DMS 273 (cell line): ENCODE data around the gene PARD3.
"Not testable (repeated sequence)": the region's sequence is repeated elsewhere in the genome, so short reads cannot be mapped to it uniquely, and the experiment has no call there.

Source experiments
- DNase-seq: peaks from one replicate; lab custom pipeline; 2025; ENCODE audit not compliant: unreplicated experiment; lab: John Stamatoyannopoulos, UW

Gene PARD3

DNA sequence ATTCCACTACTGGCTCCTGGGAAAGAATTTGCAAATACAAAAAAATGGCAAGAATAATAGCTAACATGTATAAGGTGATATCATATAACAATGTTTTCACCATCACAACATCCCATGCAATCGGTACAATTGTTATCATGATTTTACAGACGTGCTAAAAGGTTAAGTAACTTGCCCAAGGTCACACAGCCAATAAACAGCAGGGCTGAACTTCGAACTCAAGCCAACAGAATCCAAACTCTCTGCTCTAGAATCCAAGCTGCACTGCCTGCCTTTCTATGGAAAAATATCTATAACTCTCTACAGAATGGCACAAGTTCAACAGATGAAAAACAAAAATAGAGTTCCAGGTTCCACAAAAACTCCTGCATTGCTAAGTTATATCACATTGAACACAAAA, 160.9 kb downstream of the PARD3 start:
- DNase-seq, result no peak

DNA sequence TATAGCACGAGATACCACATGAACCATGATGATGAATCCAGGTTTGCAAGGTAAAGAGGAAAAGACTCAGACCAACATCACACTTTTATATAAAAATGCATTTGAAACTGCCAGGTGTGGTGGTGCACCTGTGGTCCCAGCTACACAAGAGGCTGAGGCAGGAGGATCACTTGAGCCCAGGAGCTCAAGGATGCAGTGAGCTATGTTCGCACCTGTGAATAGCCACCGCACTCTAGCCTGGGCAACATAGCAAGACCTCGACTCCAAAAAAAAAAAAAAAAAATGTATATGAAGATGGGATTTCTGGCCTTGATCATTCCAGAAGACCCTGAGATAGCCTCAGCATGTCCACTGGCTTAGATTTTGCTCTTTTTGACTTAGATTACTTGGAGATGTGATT, 161.6 kb downstream of the PARD3 start:
- no peak for DNase-seq

DNA sequence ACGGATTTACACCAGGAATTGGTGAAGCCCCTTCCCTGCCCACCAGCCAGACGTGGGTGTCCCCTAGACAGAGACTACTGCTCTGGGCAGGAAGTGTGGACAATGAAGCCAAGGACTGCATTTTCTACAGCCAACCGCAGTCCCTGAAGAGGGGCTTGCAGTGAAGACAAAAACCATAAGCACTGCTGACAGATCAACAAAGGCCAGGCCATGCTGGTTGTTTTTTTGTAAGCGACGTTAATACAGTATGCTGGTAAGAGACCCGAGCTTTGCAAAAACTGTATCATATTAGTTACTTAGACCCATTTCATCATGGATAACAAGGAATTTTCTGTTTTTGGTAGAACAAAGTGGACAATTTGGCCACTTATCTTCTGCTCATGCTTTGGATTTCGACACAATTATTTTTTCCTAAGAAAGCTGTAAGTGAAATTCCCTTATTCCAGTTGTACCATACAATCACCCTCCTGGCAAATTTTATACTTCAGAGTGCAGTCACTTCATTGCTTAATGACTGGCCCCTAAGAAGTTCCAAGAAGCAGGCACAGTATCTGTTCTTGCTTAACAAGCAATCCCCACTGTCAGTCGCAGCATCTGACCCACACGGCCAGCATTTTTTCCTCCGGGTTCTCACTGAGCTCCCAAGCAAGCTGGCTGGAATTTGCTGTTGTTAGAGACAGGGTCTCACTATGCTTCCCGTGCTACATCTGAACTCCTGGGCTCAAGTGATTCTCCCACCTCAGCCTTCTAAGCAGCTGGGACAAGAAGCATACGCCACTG, 163.5 kb downstream of the PARD3 start:
- no peak for DNase-seq

DNA sequence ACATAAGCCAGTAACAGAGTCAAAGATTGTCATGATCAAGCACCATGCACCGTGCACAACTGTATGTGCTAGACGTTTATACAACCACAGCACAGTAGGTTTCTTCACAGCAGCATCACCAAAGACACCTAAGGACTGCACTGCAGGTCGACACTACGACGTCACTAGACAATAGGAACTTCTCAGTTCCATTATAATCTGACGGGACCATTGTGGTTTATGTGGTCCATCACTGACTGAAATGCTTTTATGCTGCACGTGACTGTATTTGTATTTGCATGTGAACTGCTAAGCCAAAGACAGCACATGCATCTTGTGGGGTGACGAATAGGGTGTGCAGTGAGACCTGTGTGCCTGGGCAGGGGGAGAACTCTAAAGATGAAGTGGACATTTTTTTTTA, 164.9 kb downstream of the PARD3 start:
- no peak for DNase-seq

DNA sequence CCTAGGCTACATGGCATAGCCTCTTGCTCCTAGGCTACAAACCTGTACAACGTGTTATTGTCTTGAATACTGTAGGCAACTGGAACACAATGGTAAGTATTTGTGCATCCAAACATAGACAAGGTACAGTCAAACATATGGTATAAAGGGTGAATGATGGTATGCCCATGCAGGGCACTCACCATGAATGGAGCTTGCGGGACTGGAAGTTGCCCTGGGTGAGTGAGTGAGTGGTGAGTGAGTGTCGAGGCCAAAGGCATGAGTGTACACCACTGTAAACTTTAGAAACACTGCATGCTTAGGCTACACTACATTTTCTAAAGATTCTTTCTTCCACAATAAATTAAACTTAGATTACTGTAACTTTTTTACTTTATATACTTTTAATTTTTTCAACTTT, 165.7 kb downstream of the PARD3 start:
- no peak for DNase-seq

DNA sequence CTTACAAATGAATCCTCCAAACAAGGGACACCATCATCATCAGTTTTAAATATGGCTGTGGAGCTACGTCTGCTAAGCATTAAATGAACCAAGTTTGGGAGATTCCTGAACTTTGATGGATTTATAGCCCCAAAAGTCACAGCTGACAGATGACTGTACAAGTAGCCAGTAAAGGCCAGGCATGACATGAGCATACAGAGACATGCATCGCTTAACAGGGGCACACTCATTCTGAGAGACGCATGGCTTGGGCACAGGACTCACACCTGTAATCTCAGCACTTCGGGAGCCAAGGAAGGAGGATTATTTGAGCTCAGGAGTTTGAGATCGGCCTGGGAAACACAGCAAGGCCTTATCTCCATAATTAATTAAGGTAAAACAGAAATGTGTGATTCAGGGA, 166.2 kb downstream of the PARD3 start:
- DNase-seq, result no peak

DNA sequence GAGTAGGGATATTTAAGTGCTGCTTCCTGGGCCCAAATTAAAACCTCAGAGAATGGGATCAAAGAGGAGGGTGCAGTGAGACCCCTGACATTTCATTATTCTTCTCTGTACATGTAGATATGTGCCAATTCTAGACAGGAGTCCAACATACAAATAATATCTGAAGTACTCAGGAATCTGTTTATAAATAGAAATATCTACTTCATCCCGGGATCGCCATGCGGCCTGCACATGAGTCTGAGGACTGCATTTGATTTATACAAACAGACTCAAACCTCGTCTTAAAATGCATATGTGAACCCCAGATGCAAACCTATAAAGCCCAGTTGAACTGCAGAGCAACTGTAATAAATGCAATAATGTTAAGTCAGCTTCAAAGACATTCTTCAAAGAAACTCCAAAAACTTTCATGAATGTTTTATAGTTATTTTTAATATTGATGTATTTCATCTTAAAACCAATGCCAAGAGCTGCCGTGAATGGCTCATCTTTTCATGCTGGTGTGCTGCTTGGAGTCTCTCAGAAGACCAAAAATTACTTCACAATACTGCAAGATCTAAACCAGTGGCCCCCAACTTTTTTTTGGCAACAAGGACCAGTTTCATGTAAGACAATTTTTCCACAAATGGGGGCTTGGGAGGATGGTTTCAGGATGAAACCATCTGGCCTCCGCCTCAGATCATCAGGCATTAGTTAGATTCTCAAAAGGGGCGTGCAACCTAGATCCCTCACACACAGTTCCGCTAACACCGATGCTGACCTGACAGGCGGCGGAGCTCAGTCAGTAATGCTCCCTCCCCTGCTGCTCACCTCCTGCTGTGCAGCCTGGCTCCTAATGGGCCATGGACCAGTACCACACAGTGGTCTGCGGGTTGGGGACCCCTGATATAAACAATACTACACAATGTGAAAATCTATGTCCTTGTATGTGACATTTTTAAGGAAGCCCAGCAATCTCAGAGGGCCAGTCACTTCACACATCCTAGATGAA, 166.9 kb downstream of the PARD3 start:
- DNase-seq, result no peak

DNA sequence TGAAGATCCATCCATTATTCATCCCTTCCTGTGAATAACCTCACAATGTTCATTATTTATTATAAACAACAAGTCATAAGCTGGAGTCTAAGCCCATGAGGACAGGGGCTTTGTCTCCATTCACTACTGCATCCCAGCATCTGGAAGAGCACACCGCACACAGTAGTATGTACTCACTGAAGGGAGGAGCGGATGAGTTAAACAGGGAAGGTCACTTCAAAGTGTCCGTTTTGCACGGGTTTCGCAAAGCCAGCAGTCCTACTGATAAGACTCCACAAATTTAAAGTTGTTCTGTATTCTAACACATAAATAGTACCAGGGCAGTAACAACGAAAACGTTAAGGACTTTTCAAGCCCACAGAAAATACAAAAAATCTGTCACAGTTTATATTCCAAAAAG, 167.9 kb downstream of the PARD3 start:
- DNase-seq, result no peak

DNA sequence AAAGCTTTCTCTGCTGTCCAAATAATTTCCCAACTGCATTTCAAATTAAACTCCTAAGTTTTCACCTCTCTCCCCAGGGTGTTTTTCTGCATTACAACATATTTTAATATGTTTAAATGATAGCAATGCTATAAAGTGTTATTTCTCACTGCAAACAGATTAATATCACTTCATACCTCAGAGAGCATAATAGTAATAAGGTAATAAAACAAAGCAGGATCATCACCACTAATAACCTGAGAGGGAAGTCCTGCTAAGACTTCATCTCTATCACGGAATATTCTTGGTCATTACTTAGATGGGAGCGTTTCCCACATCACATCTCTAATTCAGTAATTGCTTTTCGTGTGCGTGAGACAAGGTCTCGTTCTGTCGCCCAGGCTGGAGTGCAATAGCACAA, 168.8 kb downstream of the PARD3 start:
- DNase-seq, result no peak

DNA sequence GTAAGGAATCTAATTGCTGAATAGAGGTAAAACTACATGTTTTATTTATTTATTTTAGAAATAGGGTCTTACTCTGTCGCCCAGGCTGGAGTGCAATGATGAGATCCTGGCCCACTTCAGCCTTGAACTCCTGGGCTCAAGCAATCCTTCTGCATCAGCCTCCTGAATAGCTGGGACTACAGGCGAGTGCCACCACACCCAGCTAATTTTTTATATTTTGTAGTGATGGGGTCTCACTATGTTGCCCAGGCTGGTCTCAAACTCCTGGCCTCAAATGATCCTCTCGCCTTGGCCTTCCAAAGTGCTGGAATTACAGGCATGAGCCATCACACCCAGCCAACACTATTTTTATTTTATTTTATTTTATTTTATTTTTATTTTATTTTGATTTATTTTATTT, 170.3 kb downstream of the PARD3 start:
- DNase-seq, result not testable (repeated sequence)

DNA sequence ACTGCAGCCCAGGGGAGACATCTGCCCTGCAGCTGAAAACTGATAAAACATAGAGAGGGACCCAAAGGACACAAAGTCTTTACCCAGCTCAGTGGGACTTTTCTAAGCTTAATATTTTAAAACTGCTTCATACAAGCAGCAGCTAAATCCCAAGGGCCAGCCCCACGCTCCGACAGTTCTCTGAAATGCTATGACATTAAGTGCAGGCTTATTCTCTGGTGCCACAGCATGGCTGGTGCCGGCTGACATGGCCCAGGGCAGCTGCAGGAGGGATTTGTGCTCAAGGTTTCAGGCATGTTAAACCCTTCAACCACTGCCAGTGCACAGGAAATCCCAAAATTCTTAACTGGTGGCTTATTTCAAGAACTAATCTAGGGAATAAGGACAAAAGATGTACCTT, 170.9 kb downstream of the PARD3 start:
- no peak for DNase-seq

DNA sequence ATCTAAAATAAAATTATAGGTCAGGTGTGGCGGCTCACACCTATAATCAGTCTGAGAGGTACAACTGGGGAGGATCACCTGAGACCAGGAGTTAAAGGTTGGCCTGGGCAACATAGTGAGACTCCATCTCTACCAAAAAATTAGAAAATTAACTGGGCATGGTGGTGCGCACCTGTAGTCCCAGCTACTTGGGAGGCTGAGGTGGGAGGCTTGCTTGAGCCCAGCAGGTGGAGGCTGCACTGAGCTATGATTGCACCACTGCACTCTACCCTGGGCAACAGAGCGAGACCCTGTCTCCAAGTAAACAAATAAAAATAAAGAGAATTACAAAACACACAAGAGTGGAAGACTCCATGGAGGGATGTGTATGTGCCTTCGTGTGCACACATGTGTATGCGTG, 171.5 kb downstream of the PARD3 start:
- DNase-seq, result no peak

DNA sequence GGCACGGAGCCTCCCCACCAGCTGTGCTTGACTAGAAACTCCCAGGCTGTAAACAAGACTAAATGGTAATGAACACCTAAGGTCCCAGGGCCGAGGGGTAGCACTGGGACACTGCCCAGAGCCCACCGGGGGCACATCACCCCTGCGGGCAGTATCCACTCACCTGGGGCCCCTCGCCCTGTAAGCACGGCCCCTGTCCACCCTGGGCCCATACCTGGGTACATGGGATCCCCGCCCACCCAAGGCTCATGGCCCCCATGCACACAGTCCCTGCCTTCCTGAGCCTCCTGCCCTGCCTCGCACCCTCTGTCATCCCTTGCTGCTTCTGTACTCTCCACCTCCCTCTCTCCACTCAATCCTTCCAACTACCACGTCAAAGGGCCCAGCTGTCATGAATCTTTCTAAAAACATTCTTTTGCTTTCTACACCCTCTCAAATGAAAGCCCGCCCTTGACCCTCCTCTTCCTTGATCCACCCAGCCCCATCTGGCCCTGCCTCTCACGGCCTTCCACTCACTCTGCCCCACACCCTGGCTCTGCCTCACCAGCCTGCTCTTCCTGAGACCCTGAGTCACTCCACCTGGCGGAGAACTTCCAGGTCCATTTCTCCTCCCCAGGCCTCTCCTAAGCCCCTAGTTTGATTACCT, 173.1 kb downstream of the PARD3 start:
- DNase-seq, result peak; percentile 59

DNA sequence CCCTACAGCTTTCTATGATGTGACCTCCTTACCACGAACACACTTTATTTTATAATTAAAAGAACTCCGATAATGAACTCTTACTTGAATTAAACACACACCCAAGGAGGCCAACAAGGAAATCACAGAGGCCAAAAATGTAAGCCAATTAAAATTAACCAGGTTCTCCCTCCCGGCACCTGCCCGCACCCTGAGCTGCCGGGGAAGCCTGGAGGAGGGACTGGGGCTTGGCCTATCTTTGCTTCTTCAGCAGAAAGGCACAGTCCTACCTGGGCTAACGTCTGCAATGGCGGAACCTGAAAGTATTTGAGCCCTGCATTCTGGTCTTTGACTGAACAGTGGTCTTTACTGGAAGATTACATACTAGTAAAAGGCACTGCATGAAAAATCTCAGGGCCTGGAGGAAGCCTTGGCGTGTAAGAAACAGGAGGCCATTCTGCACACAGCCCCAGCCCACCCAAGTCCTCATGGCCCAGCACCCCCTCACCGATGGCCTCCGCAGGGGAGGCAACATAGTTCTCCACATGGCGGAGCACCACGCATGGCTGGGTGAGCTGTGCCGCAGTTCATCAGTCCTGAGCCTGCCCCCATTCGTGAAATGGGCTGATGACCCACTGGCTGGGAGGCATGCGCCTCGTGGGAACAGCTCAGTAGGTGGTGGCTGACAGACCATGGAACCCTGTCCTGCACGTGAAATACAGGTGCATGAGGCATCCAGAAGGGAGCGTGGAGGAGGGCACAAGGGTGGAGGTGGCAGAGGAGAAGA, 173.8 kb downstream of the PARD3 start:
- no peak for DNase-seq

DNA sequence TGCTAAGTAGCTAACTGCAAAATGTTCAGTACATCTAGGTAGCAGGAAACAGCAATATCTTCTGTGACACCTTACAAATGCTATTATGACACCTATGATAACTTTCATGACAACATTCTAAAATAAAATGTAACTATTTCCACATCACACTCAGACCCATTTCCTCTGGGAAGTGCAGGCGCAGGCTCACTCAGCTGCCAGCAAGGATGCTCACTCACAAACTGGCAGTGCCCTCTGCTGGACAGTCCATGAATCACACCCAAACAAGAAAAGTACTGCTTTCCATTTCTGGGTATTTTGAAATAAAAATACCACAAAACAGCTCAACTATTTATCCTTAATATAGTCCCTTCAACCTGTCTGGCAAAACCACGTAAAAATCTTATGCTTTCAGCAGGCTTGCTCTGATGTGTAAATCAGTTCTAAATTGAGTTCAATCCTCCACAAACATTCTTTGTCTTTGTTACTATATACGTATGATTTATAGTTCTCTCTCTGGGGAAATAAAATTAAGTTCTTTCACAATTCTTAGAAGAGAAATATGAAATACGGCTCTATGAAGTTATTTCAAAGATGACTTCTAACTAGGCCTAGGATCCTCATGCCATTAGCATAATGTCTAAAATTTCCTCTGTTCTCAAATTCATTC, 176.6 kb downstream of the PARD3 start:
- DNase-seq, result peak; percentile 74

DNA sequence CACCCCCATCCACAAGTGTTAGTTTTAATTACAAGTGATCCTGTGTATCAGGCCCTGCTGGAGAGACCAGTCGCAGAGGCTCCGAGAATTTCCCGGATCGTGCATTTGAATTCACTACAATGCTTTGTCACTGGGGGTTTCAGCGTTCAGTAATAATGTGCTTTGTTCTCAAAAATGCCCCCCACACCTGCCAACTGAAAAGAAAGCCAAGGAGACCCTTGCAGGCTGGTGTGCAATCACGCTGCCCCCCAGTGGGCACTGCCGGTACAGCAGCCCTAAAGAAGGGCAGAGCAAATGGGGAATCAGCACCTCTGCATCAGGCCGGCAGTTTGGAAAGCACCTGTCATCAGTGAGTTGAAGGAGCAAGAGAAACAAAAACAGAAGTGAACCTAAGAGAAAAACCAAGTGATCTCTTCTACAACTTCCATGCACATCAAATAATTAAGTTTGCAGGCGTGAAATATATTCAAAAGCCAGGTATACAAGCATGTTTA, 177.6 kb downstream of the PARD3 start:
- peak; percentile 66 for DNase-seq

DNA sequence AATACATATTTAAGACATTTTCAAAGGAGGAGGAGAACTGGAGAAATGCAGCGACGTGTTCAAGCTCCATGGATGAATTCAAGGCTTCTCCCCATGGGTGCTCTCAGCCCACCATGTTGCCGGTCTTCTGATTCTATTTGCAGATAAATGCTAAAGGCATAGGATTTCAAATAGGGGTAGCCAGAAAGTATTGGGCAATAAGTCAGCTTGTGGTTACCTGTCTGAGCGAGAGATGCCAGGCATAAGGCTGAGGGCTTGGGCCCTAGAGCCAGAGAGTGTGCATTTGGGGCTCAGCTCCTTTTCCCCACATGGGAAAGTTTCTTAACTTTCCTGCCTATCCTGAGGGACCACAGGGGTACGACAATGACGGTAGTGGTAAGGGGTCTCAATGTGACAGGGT, 180.0 kb downstream of the PARD3 start:
- no peak for DNase-seq

DNA sequence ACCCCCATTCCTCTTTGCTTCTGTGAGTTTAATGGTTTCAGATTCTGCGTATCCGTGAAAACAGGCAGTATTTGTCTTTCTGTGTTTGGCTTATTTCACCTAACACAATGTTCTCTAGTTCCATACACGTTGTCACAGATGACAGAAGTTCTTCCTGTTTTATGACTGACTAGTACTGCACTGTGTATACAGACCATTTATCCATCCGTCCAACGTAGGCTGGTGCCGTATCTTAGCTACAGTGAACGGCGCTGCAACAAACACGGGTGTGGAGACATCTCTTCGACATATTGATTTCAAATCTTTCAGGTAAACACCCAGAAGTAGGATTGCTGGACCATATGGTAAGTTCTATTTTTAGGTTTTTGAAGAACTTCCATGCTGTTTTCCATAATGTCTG, 181.7 kb downstream of the PARD3 start:
- no peak for DNase-seq

DNA sequence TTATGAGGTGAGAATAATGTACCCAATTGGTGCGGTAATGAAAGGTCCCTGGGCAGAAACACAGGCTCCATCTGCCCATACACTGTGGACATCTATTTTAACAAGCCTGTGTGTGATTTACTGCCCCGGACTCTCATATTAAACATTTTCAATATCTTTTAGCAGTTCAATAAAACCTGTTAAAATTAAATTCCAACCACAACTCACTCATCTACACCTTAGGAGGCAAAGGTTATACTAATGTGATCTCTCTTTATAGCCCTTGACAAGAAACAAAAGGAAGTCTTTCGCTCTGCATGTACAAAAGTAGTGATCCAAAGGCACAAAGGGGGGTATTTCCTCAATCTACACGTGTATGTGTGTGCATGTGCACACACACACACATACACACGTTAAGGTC, 186.0 kb downstream of the PARD3 start:
- no peak for DNase-seq

DNA sequence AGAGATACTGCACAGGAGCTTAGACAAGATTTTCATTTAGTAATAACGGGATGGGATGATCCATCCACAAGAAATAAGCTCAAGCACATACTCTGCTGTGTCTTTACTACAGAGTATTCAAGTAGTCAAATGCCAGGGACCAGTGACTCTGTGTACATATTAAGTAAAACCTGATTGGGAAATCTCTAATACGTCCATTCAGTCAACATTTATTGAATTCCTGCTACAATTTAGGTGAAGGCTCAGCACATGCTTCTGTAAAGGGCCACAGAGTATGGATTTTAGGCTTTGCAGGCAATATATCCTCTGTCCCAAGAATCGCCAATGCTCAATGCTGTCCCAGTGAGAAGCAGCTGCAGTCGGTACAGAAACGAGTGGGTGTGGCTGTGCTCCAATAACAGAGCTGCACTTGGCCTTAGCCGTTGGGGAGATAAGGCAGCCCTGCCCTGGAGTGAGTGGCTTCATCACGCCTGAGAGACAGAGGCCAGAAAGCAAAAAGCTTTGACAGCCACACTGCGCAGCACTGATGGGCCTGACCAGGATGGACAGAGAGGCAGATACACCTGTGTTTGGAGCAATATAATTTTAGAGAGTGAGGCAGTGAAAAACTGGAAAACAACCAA, 186.8 kb downstream of the PARD3 start:
- no peak for DNase-seq
